Astrocyte (in vitro differentiated cells and primary cell): ENCODE data around the gene HOXB2.

ENCODE experiments used
- CTCF ChIP-seq: IDR thresholded peaks from 2 replicates; pipeline ENCODE4 v1.5.1; 2011; ENCODE audit warnings: low read depth, mild to moderate bottlenecking, inconsistent platforms, low read length, moderate library complexity; ENCODE audit not compliant: insufficient read depth
- EZH2 ChIP-seq: IDR thresholded peaks from 2 replicates; pipeline ENCODE4 v1.6.1; 2012; ENCODE audit warnings: mild to moderate bottlenecking, low read length, inconsistent platforms; ENCODE audit not compliant: insufficient read depth

- TF ChIP-seq CTCF (no peak), EZH2 (no peak)
These were observed 27.0 kb upstream of the HOXB2 start for GRCh38 chr17:48571826-48572417.
